Smooth muscle cell of bladder (primary cell): ENCODE results near the gene AP1S2. TPM values are rescaled to one million over a fixed set of nuclear protein-coding genes. Genes with fewer than 3 reads are reported as not detected.

Source experiments
- total RNA-seq: library from RNA; depleted of rRNA; stranded (reverse); fragments of >200 nt; gene quantifications from 2 replicates; pipeline ENCODE4 v1.2.3, GENCODE V29; 2014

The AP1S2 gene
- 26.3 and 38.3 TPM in 2 replicates for total RNA-seq

DNA sequence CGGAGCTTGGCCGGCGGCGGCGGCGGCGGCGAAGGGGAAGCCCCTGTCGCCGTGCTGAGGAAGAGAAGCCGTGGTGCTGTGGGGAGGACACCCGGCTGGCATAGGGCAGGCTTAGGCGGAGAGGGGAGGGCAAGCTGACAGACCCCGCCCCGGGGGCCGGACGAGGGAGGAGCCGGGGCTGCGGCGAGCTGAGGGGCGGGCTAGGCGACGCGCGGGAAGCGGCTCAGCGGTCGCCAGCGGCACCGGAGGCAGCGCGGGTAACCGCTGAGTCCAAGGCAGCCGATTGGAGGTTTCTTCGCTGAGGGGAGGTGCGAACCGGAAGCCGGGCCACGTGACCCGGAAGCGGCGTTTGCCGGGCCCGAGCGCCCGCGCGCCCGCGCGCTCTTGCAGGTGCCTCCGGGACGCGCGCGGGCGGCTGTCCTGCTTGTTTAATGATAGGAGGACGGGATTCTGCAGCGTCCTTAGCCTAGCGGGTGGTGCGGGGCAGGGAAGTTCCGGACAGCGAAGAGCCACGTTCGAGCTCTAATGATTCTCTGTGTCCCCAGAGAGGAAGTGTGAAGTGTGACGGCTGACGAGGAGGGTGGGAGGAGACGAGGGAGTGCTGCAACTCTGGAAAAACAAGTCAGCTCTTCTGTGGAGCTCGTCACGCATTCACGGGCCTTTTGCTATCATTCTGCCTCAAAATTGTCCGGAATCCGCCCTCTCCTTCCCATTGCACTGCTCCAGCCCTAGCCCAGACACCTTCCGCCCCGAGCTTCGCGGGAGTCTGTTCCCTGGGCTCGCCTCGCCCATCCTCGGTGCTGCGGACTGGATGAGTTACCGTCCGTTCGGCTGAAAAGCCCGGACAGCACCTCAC lies at the start of gene AP1S2:
Gene AP1S2, minus strand, starts transcription at position 102 of the 856 bp plus-strand sequence. CDS start 2,289 bp downstream, outside the sequence.

DNA sequence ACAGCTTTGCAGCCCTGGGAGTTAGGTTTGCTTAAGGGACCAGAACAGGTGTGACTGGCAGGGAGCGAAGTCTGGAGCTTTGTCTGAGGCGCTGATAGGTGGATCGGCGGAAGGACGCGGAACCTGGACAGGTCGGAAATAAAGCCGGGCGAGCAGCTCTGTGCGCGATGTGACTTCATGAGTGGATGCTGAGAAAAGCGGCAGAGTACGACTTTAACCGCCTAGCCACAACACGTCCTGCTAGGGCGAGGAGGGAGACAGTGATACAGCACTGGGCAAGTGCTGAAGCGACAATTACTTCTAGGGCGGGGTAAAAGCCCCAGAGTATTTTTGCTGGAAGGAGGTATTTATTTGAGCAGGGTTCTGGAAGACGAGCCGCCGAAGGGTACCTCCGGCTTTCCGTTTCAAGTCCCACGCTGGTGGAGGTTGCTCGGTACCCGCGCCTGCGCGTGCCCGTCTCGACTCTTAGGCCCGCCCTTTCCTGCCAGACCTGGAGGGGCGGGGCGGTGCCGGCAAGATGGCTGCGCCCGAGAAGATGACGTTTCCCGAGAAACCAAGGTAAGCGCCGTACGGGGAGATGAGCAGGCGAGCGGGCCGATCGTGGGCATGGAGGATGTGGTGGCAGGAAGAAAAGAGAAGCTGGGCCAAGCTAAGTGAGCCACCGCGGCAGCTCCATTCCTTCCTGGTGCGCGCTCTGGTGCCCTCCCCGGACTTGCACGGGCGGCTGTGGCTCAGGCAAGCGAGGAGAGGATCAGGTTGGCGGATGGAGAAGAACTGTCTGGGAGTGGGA lies 64.4 kb downstream of the AP1S2 start, which contains the start of gene ZRSR2:
Gene ZRSR2, plus strand, starts transcription at position 506 of the 790 bp plus-strand sequence. Its CDS starts 12 bp downstream, at position 518.

Other genes starting within 250 kb of the AP1S2 start
- gene CLTRN, start 190.0 kb downstream of the AP1S2 start, total RNA-seq: 0.18 and 0.28 TPM in 2 replicates
- 5.8 and 9.5 TPM in 2 replicates for gene CA5B, start 116.5 kb downstream of the AP1S2 start, total RNA-seq
- gene ZRSR2, start 64.3 kb downstream of the AP1S2 start, total RNA-seq: 3.4 and 5.0 TPM in 2 replicates